NCI-H510A (cell line): ENCODE results near the gene CARD6.
"Not testable (repeated sequence)": the region's sequence is repeated elsewhere in the genome, so short reads cannot be mapped to it uniquely, and the experiment has no call there.

Experiments
- DNase-seq: peaks from one replicate; lab custom pipeline; 2025; lab: John Stamatoyannopoulos, UW

The CARD6 gene, protein sequence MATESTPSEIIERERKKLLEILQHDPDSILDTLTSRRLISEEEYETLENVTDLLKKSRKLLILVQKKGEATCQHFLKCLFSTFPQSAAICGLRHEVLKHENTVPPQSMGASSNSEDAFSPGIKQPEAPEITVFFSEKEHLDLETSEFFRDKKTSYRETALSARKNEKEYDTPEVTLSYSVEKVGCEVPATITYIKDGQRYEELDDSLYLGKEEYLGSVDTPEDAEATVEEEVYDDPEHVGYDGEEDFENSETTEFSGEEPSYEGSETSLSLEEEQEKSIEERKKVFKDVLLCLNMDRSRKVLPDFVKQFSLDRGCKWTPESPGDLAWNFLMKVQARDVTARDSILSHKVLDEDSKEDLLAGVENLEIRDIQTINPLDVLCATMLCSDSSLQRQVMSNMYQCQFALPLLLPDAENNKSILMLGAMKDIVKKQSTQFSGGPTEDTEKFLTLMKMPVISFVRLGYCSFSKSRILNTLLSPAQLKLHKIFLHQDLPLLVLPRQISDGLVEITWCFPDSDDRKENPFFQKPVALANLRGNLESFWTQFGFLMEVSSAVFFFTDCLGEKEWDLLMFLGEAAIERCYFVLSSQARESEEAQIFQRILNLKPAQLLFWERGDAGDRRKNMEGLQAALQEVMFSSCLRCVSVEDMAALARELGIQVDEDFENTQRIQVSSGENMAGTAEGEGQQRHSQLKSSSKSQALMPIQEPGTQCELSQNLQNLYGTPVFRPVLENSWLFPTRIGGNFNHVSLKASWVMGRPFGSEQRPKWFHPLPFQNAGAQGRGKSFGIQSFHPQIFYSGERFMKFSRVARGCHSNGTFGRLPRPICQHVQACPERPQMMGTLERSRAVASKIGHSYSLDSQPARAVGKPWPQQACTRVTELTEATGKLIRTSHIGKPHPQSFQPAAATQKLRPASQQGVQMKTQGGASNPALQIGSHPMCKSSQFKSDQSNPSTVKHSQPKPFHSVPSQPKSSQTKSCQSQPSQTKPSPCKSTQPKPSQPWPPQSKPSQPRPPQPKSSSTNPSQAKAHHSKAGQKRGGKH

DNA sequence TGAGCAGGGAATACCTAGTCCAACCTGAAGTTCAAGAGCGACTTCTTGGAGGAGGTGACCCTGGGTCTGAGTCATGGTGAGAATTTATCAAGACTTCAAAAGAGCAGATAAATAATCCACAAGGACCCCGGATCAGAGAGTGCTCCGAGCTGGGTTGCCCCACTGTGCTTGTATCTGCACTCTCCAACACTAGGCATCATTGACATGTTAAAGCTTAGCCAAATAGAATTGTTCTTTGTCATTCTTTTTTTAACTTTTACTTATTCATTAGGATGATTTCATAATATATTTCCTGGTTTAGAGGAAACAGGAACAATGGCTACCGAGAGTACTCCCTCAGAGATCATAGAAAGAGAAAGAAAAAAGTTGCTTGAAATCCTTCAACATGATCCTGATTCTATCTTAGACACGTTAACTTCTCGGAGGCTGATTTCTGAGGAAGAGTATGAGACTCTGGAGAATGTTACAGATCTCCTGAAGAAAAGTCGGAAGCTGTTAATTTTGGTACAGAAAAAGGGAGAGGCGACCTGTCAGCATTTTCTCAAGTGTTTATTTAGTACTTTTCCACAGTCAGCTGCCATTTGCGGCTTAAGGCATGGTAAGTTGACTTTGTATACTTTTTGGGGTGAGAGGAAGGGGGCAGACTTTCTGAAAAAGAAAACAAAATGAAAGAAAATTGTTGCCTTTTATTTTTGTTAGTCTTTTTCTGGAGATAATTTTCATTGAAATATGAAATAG, at the start of gene CARD6:
Gene CARD6 (plus strand): TSS at position 300 of the 738 bp plus-strand sequence. CDS start 16 bp downstream, at position 316.
- no peak for DNase-seq

DNA sequence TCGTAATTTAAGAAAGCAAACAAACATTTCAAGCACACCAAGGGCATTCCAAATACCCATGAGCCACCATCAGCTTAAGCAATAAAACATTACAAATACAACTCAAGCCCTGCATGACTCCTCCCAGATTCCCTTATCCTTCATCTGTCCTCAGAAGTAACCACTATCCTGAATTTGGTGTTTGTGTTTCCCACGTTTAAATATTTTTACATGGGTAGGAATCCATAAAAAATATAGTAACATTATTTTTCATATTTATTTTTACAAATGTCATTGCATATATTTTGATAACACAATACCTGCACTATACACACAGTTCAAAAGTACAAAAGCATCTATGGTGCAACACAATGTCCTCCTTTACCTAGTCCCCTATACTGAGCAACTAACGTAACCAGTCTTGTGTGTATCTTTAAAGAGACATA, 49.4 kb upstream of the CARD6 start:
- no peak for DNase-seq

DNA sequence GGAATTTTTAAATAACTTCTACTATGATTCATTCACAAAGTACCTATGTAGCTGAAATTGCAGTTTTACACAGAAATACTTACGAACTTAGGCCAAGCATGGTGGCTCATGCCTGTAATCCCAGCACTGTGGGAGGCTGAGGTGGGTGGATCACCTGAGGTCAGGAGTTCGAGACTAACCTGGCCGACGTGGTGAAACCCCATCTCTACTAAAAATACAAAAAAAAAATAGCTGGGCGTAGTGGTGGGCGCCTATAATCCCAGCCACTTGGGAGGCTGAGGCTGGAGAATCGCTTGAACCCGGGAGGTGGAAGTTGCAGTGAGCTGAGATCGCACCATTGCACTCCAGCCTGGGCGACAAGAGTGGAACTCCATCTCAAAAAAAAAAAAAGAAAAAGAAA, 48.5 kb upstream of the CARD6 start:
- not testable (repeated sequence) for DNase-seq

DNA sequence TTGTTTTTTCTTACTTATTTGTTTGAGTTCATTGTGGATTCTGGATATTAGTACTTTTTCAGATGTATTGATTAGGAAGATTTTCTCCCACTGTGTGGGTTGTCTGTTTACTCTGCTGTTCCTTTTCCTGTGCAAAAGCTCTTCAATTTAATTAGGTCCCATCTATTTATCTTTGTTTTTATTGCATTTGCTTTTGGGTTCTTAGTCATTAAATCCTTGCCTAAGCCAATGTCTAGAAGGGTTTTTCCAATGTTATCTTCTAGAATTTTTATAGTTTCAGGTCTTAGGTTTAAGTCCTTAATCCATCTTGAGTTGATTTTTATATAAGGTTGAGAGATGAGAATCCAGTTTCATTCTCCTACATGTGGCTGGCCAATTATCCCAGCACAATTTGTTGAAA, 46.8 kb upstream of the CARD6 start:
- DNase-seq = not testable (repeated sequence)

DNA sequence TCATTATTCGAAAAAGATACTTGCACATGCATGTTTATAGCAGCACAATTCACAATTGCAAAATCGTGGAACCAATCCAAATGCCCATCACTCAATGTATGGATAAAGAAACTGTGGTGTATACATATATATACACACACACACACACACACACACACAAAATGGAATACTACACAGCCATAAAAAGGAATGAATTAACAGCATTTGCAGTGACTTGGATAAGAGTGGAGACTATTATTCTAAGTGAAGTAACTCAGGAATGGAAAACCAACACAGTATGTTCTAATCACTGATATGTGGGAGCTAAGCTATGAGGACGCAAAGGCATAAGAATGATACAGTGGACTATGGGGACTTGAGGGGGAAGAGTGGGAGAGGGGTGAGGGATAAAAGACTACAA, 46.3 kb upstream of the CARD6 start:
- not testable (repeated sequence) for DNase-seq

DNA sequence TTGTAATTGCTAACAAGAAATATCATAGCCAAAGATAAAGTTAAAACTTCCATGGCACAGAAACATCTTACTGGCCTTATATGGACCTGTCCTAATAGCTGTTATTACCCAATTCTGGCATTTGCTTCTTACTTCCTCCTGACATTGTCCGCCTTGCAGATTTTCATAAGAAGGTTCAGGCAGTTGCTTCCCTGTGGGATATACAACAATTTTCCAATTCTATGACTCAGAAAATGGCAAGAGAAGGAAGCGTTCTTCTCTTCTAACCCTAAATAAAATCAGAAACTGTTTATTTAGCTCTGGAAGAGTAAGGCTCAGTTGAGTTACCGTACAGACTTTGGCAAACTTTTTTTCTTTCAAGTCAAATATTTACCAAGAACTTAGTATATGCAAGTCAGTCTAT, 44.7 kb upstream of the CARD6 start:
- no peak for DNase-seq

DNA sequence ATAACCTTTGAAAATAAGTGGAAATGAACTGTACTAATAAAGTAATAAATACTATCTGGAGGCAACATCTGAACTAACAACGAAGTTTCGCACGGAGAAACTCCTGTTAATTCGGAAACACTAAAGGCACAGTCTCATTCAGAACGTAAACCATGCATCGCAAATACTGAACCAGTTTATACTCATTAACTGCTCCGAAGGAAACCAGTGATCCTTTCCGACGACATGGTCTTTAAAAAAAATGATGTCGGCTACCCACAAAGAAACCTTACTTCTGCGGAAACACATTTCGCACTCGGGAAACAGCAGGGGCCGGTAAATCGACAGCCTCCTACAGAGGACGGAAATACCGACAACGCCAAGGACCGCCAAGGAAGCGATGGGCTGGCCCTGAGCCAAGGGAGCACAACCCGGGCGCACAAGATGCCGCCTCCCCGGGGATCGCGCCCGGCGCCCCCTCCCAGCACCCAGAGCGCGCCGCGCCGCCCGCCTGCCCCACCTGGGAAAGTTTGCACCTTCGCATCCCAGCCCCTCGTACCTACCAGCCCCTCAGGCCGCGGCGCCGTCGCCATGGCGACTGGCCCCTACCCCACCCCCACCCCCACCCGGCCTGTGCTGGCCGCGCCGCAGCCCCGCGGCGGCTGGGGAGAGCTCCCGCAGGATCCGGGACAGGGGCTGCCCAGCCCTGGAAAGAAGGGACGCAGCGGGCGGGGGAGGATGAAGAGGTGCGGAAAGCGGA, 43.7 kb upstream of the CARD6 start:
- DNase-seq = peak; percentile 74

GRCh38 chr5:40798012-40798800, 43.0 kb upstream of the CARD6 start, which contains the start of gene PRKAA1:
TSS of gene PRKAA1 (minus strand) at chr5:40798374. CDS start at chr5:40798189, 185 bp downstream.
- DNase-seq = peak; percentile 91

DNA sequence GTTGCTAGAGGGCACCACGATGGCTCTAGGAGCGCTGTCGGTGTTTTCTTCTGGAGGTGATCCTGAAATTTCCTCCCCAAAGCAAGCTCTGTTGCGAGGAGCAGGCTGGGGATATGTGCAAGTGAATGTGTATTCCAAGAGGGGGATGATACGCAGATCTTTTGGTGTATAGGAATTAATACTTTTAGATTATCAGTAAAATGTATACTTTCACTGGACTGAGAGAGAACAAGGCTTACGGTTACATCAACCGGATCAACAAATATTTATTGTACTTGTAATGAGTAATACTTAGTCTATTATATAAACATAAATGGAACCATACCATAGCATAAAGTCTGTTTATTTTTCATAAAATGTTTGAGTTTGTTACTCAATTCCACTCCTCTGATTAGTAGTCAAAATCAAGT, 42.4 kb upstream of the CARD6 start:
- DNase-seq = no peak

- no peak for DNase-seq
Measured at GRCh38 chr5:40799258-40799657, 41.9 kb upstream of the CARD6 start.

- DNase-seq = no peak
Measured at GRCh38 chr5:40801771-40802562, 39.2 kb upstream of the CARD6 start.

DNA sequence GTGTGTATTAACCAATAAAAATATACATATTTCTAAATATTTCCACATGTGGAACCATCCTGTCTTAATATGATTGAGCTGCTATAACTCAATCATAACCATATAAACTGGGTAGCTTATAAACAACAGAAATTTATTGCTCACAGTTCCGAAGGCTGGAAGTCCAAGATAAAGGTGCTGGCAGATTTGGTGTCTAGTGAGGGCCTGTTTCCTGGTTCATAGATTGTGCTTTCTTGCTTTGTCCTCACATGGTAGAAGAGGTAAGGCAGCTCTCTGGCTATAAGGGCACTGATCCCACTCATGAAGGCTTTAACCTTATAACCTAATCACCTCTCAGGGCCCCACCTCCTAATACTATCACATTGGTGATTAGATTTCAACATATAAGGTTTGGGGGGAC, 29.0 kb upstream of the CARD6 start:
- DNase-seq = no peak

DNA sequence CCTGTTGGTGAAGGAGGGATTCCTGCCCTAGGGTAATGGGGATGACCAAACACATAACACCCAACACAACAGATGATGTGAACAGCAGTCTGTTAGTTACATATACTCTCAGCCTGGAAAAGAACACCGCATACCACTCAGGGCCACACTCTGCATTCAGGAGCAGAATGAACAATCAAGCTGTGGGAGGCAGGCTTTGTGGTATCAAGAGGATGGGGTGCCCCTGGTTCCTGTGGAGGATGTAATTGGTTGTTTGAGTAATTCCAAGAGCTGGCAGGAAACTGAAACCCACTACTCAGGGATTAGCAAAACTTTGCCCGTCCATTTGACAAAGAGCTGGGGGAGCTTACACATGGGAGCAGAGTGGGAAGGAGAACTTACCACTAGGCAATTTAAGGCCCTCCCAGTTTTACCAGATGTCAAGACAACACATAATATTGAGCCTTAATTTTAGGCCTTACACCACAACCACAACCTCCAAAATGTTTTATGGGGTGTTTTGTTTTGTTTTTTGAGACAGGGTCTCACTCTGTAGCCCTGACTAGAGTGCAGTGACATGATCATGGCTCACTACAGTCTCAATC, 27.4 kb upstream of the CARD6 start:
- DNase-seq = no peak

GRCh38 chr5:40823459-40823858, 17.7 kb upstream of the CARD6 start:
- DNase-seq = no peak

DNA sequence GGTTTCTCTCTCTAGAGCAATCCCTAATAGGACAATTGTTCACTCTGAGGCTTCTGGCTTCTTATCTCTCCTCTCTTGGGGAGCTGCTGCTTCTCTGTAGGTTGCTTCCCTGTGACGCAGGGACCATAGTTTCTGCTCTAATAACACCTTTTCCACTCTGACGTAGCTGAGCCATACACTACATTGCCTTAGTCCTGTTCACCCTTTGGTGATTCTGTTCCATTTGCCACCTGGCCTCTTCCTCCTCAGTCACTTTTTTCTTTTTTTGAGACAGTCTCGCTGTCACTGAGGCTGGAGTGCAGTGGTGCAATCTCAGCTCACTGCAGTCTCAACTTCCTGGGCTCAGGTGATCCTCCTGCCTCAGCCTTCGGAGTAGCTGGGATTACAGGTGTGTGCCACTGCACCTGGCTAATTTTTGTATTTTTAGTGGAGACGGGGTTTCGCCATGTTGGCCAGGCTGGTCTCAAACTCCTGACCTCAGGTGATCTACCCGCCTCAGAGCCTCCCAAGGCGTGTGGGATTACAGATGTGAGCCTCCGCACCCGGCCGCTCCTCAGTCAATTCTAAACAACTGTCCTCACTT, 15.6 kb upstream of the CARD6 start:
- not testable (repeated sequence) for DNase-seq

GRCh38 chr5:40826489-40827187, 14.5 kb upstream of the CARD6 start:
- no peak for DNase-seq

GRCh38 chr5:40827188-40827977, 13.8 kb upstream of the CARD6 start:
- no peak for DNase-seq
